Tibial nerve (tissue), 4 donors: Measurements from ENCODE around the gene C20orf96.

Experiments used
- EP300 ChIP-seq, 2 donors: sonication (generic); formaldehyde crosslinking; IDR thresholded peaks; one replicate each; pipeline ENCODE4 v1.6.1; 2017; ENCODE audit warnings: antibody characterized with exemption in 2 of 2, mild to moderate bottlenecking in 1 of 2
- POLR2A ChIP-seq, 2 donors: fragments of 450-650 bp; IDR thresholded peaks; one replicate each; pipeline ENCODE4 v1.6.1; 2017; ENCODE audit warnings: antibody characterized with exemption in 2 of 2, mild to moderate bottlenecking in 2 of 2, moderate library complexity in 2 of 2
- TF ChIP-seq, protein P1 (sequence below), 5 experiments: fragments of 200-600 bp in 3 of 5; fragments of 450-650 bp in 2 of 5; sonication (generic) in 3 of 5; IDR thresholded peaks; one replicate each; pipeline ENCODE4 v1.5.1; 2016 to 2019; ENCODE audit warnings: antibody characterized with exemption in 5 of 5, mild to moderate bottlenecking in 3 of 5, moderate library complexity in 2 of 5

DNA sequence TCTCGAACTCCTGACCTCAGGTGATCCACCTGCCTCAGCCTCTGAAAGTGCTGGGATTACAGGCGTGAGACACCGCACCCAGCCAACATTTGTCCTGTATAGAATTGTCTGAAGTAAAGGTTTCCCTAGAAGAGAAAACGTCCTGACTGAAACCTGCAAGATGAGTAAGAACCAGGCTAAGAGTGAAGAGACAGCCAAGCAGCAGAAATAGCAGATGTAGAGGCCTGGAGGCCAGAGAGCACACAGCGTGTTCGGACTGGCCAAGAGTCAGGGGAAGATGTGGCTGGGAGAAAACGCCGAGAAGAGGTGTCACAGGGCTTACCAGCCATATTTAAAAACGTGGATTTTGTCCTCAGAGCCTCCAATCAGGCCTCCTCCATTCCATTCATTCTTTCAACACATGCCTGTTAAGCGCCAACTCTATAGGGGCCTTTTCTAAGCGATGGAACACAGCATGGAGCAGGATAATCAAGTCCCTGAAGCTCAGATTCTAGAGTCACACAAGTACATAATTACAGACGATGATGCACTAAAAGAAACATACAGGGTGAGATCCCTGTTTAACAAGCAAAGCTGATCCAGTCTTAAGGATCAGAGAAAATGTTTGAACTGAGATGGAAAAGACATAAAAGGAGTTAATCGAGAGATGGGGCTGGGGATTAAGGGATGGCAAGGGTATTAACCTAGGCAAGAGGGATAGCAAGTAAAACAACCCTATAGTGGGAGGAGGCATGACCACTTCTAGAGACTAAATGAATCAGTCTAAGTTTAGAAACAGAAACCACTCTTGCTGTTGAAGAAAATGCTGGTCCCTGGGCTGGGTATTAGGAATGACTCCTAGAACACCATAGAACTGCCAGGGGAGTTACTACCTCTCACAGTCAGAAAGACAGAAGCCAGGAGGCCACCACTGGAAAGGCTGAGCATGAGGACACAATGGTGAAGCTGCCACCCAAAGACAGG, 11.6 kb upstream of the C20orf96 start:
- TF ChIP-seq POLR2A (IDR thresholded peaks at IDR 0.05) (no peak), EP300 (IDR thresholded peaks at IDR 0.05) (no peak)
- TF ChIP-seq, protein P1, sequence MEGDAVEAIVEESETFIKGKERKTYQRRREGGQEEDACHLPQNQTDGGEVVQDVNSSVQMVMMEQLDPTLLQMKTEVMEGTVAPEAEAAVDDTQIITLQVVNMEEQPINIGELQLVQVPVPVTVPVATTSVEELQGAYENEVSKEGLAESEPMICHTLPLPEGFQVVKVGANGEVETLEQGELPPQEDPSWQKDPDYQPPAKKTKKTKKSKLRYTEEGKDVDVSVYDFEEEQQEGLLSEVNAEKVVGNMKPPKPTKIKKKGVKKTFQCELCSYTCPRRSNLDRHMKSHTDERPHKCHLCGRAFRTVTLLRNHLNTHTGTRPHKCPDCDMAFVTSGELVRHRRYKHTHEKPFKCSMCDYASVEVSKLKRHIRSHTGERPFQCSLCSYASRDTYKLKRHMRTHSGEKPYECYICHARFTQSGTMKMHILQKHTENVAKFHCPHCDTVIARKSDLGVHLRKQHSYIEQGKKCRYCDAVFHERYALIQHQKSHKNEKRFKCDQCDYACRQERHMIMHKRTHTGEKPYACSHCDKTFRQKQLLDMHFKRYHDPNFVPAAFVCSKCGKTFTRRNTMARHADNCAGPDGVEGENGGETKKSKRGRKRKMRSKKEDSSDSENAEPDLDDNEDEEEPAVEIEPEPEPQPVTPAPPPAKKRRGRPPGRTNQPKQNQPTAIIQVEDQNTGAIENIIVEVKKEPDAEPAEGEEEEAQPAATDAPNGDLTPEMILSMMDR (IDR thresholded peaks at IDR 0.05): no peak
